ENCODE data around the gene UAP1L1. TPM values are rescaled to one million over a fixed set of nuclear protein-coding genes. Genes with fewer than 3 reads are reported as not detected.
"Not testable (repeated sequence)": the region's sequence is repeated elsewhere in the genome, so short reads cannot be mapped to it uniquely, and the experiment has no call there.

Gene UAP1L1
- total RNA-seq, 2 experiments from 2014 or later: 27.2 to 29.6 TPM

DNA sequence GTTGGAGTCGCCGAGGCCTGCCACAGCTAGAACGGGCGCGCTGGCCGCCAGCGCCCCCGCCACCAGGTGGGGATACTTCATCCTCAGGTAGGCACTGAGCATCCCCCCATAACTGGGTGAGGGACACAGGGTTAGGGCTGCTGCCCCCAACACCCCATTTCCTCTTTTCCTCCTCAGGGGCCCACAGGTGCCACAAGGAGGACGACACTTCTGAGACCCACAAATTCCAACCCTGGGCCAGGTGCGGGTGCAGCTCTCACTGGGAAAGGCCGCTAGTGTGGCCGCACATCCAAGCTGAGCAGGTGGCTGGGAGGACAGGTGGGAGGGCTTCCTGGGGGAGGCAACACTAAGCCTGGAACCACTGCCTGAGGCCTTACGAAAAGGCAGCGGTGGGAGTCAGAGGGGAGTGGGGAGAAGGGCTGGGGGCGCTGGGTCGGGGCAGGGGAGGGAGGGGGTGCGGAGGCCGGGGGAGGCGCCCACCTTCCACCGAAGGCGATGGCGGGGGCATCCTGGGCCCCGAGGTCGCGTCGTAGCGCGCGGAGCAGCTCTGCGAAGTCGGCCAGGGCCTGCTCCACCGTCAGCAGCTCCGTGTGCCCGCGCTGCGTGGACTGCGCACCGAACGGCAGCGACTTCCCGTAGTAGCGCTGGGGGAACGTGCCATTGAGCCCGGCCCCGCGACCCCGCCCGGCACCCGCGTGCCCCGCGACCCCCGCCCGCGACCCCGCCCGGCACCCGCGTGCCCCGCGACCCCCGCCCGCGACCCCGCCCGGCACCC, 36.3 kb downstream of the UAP1L1 start:
- ChIA-PET CTCF (interaction anchor here (1.0 to 3.3 kb wide), 7 partner anchors 18 to 165 kb away, joined by 3 to 14 read pairs (median 4); partner anchors contain the start of genes MAN1B1 and RNF224), POLR2A (interaction anchor here (1.1 to 1.5 kb wide), 3 partner anchors 16 to 27 kb away, joined by 4 to 6 read pairs (median 5); partner anchors contain the start of gene MAN1B1)

DNA sequence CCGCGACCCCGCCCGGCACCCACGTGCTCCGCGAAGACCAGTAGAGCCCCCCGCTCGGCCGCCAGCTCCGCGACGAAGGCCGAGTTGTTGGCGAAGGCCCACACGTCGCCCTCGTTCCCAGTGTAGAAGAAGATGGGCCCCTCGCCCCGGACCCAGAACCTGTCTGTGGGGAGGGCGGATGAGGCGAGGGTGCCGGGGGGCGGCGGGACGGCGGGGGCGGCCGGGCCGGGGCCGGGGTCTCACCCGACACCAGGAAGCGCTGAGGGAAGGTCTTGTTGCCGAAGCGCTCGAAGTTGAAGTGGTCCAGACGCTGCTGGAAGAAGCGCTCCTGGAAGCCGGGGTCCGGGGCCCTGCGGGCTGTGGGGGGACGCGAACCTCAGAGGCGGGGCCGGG, 36.9 kb downstream of the UAP1L1 start:
- ChIA-PET CTCF (interaction anchor here (1.0 to 3.3 kb wide), 5 partner anchors 81 to 166 kb away, joined by 3 to 14 read pairs (median 4); partner anchors contain the start of gene RNF224), POLR2A (interaction anchor here (0.6 to 1.5 kb wide), 3 partner anchors 15 to 28 kb away, joined by 3 to 6 read pairs (median 4); partner anchors contain the start of gene MAN1B1)

DNA sequence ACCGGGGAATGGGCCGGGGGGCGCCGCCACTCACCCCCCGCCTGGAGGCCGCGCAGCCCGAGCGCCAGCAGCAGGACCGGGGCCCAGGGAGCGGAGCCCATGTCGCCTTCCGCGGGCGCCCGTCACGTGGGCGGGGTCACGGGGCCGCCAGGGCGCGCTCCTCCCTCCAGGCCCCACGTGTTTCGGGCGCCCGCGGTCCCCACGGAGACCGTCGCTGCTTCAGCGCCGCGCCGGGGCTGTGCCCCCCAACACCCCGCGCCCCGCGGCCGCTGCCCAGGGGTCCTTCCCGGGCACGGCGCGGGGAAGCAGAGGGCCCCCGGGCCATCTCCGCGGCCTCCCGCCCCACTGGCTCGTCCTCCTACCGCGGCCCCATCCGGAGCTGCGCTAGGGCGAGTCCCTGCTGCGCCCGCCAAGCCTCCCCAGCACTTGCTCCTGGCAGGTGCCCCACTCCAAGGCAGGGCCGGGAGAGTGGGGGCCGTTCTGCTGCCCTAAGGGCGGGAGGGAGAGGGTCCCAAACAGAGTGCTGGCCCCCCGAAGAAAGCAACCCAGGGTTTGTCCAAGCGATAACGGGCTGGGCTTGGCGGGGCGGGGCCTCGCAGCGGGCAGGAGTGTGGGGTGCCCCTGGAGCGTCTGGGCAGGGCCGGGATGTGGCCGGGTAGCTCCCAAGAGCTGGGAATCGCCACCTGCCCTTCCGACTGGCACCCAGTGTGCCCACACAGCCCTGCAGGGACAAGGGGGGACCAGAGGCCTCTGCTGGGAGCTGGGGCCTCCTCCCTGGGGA, 37.5 kb downstream of the UAP1L1 start, which contains the start of gene DPP7:
Gene DPP7, minus strand, starts transcription at position 121 of the 781 bp plus-strand sequence. Its CDS starts 20 bp downstream, at position 101.
- POLR2A ChIA-PET: interaction anchor here (0.6 to 1.5 kb wide), 7 partner anchors 15 to 126 kb away, joined by 3 to 5 read pairs (median 3); partner anchors contain the start of genes MAN1B1 and RNF208
- CTCF ChIA-PET: interaction anchor here (1.1 to 3.3 kb wide), 6 partner anchors 16 to 122 kb away, joined by 3 to 14 read pairs (median 4); partner anchors contain the start of gene RNF224

DNA sequence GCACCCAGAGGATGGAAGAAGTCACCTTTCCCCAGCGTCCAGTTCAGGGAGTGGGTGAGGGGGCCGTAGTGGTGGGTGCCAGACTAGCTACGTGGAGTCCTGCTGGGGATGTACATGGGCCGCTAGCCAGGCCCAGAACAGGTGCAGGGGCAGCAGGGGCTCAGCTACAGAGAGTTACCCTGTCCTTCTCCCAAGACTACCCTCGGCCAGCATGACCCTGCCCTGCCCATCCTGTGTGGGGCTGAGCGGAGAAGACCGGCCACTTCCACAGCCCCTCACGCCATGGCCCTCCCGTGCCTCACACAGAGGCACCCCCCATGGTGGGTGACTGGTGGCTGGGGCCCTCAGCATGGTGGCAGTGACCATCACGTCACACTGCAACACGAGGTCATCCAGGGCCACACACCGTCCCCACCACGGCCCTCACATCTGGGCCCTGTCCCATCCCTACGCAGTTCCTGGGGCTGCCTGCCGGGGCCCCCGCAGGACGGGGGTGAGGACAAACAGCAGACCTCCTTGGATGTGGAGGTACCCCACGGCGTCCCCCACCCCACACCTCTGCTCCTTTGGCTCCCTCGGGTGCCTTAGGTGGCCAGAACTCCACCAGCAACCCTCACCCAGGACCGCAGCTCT, 38.2 kb downstream of the UAP1L1 start:
- POLR2A ChIA-PET: interaction anchor here (0.6 to 1.1 kb wide), 6 partner anchors 72 to 125 kb away, joined by 3 to 5 read pairs (median 3); partner anchors contain the start of gene RNF208
- CTCF ChIA-PET: interaction anchor here (1.1 to 3.8 kb wide), 7 partner anchors 15 to 121 kb away, joined by 3 to 20 read pairs (median 4); partner anchors contain the start of gene RNF224

DNA sequence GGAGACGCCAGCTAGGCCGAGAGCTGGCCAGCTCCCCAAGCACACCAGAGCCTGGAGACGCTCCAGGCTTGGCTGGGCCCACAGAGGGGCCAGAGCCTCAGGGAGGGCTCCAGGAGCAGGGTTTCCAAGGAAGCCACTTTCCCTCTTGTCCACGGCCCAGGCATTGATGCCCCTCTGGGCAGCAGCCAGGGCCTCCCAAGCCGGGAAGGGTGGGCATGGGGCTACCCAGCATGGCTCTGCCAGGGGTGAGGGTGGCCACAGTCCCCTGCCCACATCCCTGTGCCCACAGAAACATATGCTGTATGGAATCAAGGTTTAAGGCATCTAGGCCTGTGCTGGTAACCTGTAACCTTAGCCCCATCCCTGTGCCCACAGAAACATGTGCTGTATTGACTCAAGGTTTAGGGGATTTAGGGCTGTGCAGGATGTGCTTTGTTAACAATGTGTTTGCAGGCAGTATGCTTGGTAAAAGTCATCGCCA, 38.8 kb downstream of the UAP1L1 start:
- CTCF ChIA-PET: interaction anchor here (1.2 to 3.8 kb wide), 4 partner anchors 20 to 120 kb away, joined by 3 to 20 read pairs (median 7); partner anchors contain the start of gene RNF224
- POLR2A ChIA-PET: interaction anchor here (1.1 kb wide), 1 partner anchor 71 kb away, joined by 3 read pairs; no protein-coding TSS in a partner anchor

DNA sequence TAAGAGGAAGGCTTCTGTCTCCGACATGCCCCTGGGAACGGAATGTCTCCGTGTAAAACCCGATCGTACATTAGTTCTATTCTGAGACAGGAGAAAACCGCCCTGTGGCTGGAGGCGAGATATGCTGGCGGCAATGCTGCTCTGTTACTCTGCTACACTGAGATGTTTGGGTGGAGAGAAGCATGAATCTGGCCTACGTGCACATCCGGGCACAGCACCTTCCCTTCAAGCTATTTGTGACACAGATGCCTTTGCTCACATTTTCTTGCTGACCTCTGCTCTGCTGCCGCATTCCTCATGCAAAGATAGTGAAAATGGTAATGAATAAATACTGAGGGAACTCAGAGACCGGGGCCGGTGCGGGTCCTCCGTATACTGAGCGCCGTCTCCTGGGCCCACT, 39.4 kb downstream of the UAP1L1 start:
- CTCF ChIA-PET: interaction anchor here (3.8 kb wide), 1 partner anchor 110 kb away, joined by 20 read pairs; the partner anchor contains the start of gene RNF224
- POLR2A ChIA-PET: no interaction called here

DNA sequence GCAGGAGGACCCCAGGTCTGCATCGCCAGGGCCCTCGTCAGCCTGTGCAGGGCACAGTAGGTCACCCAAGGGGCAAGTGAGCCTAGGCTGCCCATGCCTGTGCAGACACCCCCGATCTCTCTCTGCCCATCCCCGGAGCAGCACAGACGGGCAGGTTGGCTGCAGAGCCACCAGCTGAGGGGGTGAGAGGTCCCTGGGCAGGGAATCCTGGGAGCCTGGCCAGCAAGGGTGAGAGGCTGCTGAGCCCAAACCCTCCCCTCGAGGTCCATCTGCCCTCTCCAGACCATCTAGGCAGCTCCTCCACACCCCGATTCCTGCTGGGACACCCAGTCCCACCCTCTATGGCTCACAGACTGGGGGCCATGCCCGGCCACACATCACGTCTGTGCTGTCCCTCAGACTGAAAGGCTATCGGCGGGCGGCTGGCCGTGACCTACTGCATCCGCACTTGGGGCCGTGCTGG, 40.0 kb downstream of the UAP1L1 start:
- POLR2A ChIA-PET: no interaction called here
- CTCF ChIA-PET: interaction anchor here (1.5 to 3.8 kb wide), 2 partner anchors 22 to 110 kb away, joined by 7 to 20 read pairs; partner anchors contain the start of gene RNF224

DNA sequence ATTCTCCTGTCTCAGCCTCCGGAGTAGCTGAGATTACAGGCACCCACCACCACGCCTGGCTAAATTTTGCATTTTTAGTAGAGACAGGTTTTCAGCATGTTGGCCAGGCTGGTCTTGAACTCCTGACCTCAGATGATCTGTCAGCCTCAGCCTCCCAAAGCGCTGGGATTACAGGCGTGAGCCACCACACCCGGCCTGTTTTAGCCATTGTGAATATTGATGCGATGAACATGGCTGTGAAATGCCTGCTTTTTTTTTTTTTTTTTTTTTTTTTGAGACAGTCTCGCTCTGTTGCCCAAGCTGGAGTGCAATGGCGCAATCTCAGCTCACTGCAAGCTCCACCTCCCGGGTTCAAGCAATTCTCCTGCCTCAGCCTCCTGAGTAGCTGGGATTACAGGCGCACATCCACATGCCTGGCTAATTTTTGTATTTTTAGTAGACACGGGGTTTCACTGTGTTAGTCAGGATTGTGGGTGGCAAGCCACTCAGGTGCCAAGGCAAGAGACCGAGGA, 40.8 kb downstream of the UAP1L1 start:
- POLR2A ChIA-PET: interaction anchor here (0.6 kb wide), 1 partner anchor 105 kb away, joined by 3 read pairs; no protein-coding TSS in a partner anchor
- CTCF ChIA-PET: interaction anchor here (0.7 to 3.8 kb wide), 7 partner anchors 9 to 137 kb away, joined by 3 to 20 read pairs (median 5); partner anchors contain the start of genes NELFB and RNF224

DNA sequence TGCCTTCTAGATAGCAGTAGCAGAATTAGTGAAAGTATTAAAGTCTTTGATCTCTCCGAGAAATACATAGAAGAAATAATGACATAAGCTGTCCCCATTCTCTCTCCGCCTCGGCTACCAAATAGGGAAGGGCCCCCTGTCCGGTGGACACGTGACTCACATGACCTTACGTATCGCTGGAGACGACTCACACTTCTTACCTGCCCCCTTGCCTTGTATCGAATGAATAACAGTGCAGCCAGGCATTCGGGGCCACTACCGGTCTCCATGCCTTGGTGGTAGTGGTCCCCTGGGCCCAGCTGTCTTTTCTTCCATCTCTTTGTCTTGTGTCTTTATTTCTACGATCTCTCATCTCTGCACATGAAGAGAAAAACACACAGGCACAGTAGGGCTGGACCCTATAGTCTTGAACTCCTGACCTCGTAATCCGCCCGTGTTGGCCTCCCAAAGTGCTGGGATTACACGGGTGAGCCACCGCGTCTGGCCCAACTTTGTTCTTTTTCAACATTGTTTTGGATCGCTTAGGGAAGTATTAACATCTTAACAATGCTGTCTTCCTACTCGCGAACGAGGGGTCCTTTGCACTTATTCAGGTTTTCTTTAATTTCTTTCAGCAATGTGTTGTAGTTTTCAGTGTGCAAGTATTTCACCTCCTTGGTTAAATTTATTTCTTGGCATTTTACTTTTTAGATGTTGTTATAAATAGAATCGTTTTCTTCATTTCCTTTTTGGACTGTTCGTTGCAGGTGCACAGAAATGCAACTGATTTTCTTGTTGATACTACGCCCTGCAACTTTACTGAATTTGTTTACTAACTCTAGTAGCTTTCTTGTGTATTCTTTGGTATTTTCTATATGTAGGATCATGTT, 44.8 kb downstream of the UAP1L1 start:
- CTCF ChIA-PET: interaction anchor here (0.7 to 1.3 kb wide), 5 partner anchors 27 to 720 kb away, joined by 3 to 7 read pairs (median 4); partner anchors contain the start of gene RNF224
- POLR2A ChIA-PET: not testable (repeated sequence)

DNA sequence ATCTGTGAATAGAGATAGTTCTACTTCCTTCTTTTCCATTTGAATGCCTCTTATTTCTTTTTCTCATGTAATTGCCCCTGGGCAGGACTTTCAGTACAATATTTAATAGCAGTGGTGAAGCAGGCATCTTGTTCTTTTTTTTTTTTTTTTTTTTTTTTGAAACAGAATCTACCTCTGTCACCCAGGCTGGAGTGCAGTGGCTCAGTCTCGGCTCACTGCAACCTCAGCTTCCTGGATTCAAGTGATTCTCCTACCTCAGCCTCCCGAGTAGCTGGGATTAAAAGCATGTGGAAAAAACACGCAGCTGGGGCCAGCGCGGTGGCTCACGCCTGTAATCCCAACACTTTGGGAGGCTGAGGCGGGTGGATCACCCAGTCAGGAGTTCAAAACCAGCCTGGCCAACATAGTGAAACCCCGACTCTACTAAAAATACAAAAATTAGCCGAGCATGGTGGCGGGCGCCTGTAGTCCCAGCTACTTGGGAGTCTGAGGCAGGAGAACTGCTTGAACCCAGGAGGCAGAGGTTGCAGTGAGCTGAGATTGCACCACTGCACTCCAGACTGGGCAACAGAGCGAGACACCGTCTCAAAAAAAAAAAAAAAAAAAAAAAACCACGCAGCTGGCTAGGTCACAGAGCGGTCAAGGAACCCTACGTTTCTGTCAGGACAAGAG, 45.6 kb downstream of the UAP1L1 start:
- POLR2A ChIA-PET: not testable (repeated sequence)
- CTCF ChIA-PET: interaction anchor here (0.7 to 1.3 kb wide), 4 partner anchors 27 to 721 kb away, joined by 3 to 7 read pairs (median 4); partner anchors contain the start of gene RNF224

DNA sequence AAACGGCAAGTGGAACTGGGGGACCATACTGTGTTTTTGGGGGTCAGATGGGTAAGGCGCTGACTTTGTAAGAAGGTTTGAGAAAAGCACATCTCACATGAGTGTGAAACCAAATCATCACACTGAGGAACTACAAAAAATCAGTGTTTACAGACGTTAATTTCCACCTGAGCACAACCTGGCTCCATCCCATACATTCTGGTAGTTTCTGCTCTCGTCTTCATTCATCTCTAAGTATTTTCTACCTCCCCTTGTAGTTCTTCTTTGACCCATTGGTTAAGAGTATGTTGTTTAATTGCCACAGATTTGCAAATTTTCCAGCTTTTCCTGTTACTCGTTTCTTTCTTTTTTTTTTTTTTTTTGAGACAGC, 46.1 kb downstream of the UAP1L1 start:
- POLR2A ChIA-PET: no interaction called here
- CTCF ChIA-PET: interaction anchor here (0.7 to 1.9 kb wide), 3 partner anchors 28 to 113 kb away, joined by 4 to 10 read pairs (median 7); no protein-coding TSS in a partner anchor

DNA sequence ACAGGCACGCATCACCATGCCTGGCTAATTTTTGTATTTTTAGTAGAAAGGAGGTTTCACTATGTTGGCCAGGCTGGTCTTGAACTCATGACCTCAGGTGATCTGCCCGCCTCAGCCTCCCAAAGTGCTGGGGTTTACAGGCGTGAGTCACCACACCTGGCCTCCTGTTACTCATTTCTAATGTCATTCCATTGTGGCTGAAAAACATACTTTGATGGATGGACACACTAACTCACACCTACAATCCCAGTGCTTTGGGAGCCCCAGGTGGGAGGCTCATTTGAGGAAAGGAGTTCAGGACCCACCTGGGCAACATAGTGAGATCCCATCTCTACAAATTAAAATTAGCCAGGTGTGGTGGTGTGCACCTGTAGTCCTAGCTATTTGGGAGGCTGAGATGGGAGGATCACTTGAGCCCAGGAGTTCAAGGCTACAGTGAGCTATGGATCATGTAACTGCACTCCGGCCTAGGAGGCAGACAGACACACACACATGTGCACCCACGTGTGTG, 46.7 kb downstream of the UAP1L1 start:
- CTCF ChIA-PET: interaction anchor here (0.7 to 1.9 kb wide), 3 partner anchors 99 to 112 kb away, joined by 4 to 10 read pairs (median 5); no protein-coding TSS in a partner anchor
- POLR2A ChIA-PET: not testable (repeated sequence)

DNA sequence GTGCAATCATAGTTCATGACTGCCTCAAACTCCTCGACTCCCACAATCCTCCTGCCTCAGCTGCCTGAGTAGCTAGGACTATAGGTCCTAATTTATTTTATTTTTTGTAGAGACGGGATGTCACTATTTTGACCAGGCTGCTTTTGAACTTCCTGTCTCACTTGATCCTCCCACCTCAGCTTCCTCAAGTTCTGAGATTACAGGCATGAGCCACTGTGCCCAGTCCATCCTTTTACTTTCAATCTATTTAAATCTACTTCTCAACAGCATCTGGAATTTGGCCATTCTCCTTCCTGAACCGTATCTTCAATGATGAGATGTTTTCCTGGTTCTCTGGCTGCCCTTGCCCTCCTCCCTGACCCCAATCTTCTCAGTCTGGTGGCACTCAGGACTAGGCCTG, 49.5 kb downstream of the UAP1L1 start:
- POLR2A ChIA-PET: interaction anchor here (1.0 kb wide), 1 partner anchor 114 kb away, joined by 3 read pairs; the partner anchor contains the start of gene TUBB4B
- CTCF ChIA-PET: interaction anchor here (0.7 to 2.2 kb wide), 4 partner anchors 9 to 110 kb away, joined by 3 to 10 read pairs (median 5); partner anchors contain the start of gene RNF224

DNA sequence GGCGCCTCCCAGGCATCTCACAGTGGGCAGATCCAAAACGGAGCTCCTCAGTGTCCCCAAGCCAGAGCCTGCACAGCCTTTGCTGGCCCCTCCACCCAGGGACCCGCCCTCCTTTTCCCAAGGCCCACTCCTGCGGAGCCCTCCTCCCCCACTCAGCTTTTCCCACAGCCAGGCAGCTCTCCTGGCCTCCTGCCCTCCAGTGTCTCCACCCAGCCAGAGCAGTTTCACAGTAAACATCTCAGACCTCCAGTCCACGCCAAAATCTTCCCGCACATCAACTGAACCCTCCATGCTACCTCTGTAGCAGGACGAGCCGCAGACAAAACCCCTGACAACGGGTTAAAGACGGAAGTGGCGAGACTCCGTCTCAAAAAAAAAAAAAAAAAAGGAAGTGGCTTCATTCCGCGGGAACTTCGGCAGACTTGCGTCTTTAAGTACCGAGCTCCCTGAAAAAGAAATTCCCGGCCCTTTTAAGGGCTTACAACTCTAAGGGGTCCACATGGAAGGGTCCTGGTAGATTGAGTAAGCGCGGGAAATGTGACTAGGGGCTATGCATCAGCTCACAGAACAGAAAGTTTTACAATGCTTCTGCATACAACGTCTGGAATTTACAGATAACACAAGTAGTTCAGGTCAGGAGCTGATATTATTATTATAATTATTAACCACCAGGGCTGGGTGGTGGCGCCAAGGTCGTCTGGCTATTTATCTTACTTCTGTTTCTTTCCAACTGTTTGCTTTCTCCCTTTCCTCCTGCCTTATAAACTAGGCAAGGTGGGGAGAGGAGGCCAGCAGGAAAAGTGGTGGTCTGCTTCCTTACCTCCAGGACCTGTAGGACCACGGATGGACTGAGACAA, 50.2 kb downstream of the UAP1L1 start:
- ChIA-PET CTCF (interaction anchor here (0.6 to 2.2 kb wide), 7 partner anchors 9 to 308 kb away, joined by 3 to 10 read pairs (median 3); partner anchors contain the start of genes NRARP and RNF224), POLR2A (interaction anchor here (0.7 to 1.0 kb wide), 3 partner anchors 41 to 113 kb away, joined by 3 to 9 read pairs (median 5); partner anchors contain the start of genes TPRN and TUBB4B)
